Osteoblast (primary cell): ENCODE measurements around the gene AP3S2. TPM values are rescaled to one million over a fixed set of nuclear protein-coding genes. Genes with fewer than 3 reads are reported as not detected.

ENCODE experiments used
- DNase-seq: peaks from one replicate; pipeline ENCODE4 v3.0.0; 2011; ENCODE audit warnings: low spot score, mixed read lengths; ENCODE audit not compliant: insufficient read length; ENCODE audit errors: missing footprints
- H2AFZ ChIP-seq: 2 replicates; pipeline ENCODE4 v1.6.0; 2011; ENCODE audit warnings: mild to moderate bottlenecking, low read length
- H3K27ac ChIP-seq: 2 replicates; pipeline ENCODE4 v1.5.1; 2011; ENCODE audit warnings: mild to moderate bottlenecking, low read depth, low read length, moderate library complexity
- H3K27me3 ChIP-seq: 2 replicates; pipeline ENCODE4 v1.6.0; 2012; ENCODE audit warnings: mild to moderate bottlenecking, control low read depth, inconsistent platforms, low read length, moderate library complexity; ENCODE audit not compliant: insufficient read depth
- H3K36me3 ChIP-seq: 2 replicates; pipeline ENCODE4 v1.5.1; 2011; ENCODE audit warnings: mild to moderate bottlenecking, low read length, control low read depth, moderate library complexity; ENCODE audit not compliant: insufficient read depth
- H3K4me1 ChIP-seq: 2 replicates; pipeline ENCODE4 v1.5.1; 2011; ENCODE audit warnings: mild to moderate bottlenecking, low read length, control low read depth, moderate library complexity; ENCODE audit not compliant: insufficient read depth
- H3K4me2 ChIP-seq: 2 replicates; pipeline ENCODE4 v1.6.0; 2011; ENCODE audit warnings: mild to moderate bottlenecking, low read length; ENCODE audit not compliant: insufficient read depth
- H3K4me3 ChIP-seq: fragments of 200-600 bp; sonication (generic); 3 replicates; pipeline ENCODE4 v1.5.1; 2012; ENCODE audit warnings: mild to moderate bottlenecking, low read length, inconsistent platforms; ENCODE audit not compliant: insufficient read depth
- H3K79me2 ChIP-seq: 2 replicates; pipeline ENCODE4 v1.6.0; 2012; ENCODE audit warnings: mild to moderate bottlenecking, low read length, control low read depth, inconsistent platforms; ENCODE audit not compliant: insufficient read depth
- H3K9me3 ChIP-seq: 2 replicates; pipeline ENCODE4 v1.5.1; 2011; ENCODE audit warnings: low read depth, low read length, control low read depth
- H4K20me1 ChIP-seq: 2 replicates; pipeline ENCODE4 v1.6.0; 2012; ENCODE audit warnings: mild to moderate bottlenecking, low read length, control low read depth; ENCODE audit not compliant: insufficient read depth
- total RNA-seq: library from RNA; depleted of rRNA; stranded (reverse); fragments of >200 nt; gene quantifications from 2 replicates; pipeline ENCODE4 v1.2.3, GENCODE V29; 2012
- TF ChIP-seq, protein P1 (sequence below): IDR thresholded peaks from 2 replicates; pipeline ENCODE4 v1.5.1; 2011; ENCODE audit warnings: mild to moderate bottlenecking, low read depth, low read length, moderate library complexity; ENCODE audit errors: extremely low read depth

Gene AP3S2
- total RNA-seq, 1 donor: 63.7 TPM

DNA sequence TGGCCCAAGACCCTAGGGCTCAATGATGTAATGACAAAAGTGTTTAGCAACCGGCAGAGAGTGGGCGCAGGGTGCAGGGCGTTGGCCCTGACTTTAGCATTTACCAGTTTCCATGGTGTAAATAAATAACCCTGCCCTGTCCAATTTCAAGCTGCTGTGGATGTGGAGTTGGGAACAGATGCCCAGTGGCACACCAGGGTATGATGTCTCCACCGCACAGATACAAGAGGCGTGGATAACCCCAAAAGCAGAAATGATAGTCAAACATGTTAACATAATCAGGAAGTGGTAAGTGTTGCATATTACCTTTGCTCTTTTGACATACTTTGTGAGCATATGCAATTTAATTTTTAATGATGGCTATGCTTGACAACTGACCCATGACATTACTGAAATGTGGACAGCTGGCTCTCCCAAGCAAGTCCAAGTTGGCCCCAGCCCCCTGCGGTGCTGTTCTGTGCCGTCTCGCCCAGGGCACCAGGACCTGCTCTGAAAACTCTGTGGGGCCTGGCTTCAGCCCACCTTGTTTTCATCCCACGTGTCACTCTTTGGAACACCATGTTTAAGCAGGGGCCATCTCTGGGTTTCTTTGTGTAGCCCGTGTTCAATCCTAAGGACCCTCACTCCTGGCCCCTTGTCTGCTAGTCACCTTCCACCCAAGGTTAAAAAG lies 68.4 kb downstream of the AP3S2 start:
- DNase-seq: peak; percentile 49
- no peaks in the 10 kb centered on the region for H4K20me1 ChIP-seq
- H3K4me3 ChIP-seq: no peak overlapping the region
- H3K4me2 ChIP-seq: no peak overlapping the region
- no peaks in the 10 kb centered on the region for H3K27me3 ChIP-seq
- H3K27ac ChIP-seq: no peak overlapping the region
- no peak overlapping the region for H2AFZ ChIP-seq
- peaks cover 63% of the 10 kb centered on the region for H3K4me1 ChIP-seq
- H3K79me2 ChIP-seq: no peaks in the 10 kb centered on the region
- TF ChIP-seq, protein P1, sequence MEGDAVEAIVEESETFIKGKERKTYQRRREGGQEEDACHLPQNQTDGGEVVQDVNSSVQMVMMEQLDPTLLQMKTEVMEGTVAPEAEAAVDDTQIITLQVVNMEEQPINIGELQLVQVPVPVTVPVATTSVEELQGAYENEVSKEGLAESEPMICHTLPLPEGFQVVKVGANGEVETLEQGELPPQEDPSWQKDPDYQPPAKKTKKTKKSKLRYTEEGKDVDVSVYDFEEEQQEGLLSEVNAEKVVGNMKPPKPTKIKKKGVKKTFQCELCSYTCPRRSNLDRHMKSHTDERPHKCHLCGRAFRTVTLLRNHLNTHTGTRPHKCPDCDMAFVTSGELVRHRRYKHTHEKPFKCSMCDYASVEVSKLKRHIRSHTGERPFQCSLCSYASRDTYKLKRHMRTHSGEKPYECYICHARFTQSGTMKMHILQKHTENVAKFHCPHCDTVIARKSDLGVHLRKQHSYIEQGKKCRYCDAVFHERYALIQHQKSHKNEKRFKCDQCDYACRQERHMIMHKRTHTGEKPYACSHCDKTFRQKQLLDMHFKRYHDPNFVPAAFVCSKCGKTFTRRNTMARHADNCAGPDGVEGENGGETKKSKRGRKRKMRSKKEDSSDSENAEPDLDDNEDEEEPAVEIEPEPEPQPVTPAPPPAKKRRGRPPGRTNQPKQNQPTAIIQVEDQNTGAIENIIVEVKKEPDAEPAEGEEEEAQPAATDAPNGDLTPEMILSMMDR: no peak
- no peaks in the 10 kb centered on the region for H3K9me3 ChIP-seq
- no peaks in the 10 kb centered on the region for H3K36me3 ChIP-seq

- no peak overlapping the region for H3K27ac ChIP-seq
- no peaks in the 10 kb centered on the region for H3K79me2 ChIP-seq
- H3K27me3 ChIP-seq: no peaks in the 10 kb centered on the region
- peaks cover 55% of the 10 kb centered on the region for H3K4me1 ChIP-seq
- H3K9me3 ChIP-seq: no peaks in the 10 kb centered on the region
- H3K4me3 ChIP-seq: no peak overlapping the region
- no peak overlapping the region for H3K4me2 ChIP-seq
- TF ChIP-seq, protein P1: no peak
- no peak overlapping the region for H2AFZ ChIP-seq
- H3K36me3 ChIP-seq: no peaks in the 10 kb centered on the region
- H4K20me1 ChIP-seq: no peaks in the 10 kb centered on the region
- DNase-seq: peak; percentile 35
Measured at GRCh38 chr15:89824607-89824867, 69.3 kb downstream of the AP3S2 start.

DNA sequence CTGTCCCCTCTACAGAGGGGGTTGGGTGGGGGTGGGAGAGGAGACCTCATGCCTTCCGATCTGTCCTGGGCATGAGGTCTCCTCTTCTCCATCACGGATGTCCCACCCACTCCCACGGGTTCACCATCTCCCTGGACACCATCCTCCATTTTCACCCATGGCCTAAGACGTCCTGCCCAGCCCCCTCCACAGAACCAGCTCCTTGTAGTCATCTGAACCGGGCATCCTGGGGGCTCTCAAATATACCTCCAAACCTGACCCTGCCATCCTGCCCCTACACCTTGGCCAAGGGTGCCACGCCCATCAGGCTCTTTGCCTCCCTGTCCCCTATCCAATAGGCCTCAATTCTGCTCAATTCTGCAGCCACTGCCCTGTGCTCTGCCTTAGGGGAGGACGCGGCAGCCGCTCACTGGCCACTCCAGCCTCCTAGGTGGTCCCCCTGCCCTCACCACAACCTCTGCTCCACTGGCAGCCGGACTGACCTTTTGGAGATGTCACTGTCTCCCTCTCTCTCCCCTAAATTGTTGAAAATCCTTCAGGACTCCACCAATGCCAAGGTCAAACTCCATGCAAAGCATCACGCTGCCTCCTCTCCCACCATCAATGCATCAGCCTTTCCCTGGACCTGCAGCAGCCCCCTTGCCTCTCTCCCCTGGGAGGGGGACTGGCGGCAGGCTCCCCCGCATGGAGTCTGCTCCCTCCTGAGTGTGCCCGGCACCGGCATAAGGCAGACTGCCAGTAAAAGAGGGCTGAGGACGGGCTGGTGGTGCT lies 69.8 kb downstream of the AP3S2 start:
- TF ChIP-seq, protein P1: no peak
- Histone ChIP-seq H2AFZ (no peak overlapping the region), H3K36me3 (no peaks in the 10 kb centered on the region), H3K4me1 (peaks cover 50% of the 10 kb centered on the region), H3K9me3 (no peaks in the 10 kb centered on the region), H3K27ac (peak overlapping the region; percentile 62), H4K20me1 (no peaks in the 10 kb centered on the region), H3K4me3 (no peak overlapping the region), H3K27me3 (no peaks in the 10 kb centered on the region), H3K79me2 (no peaks in the 10 kb centered on the region), H3K4me2 (peak overlapping the region; percentile 4)
- DNase-seq: peak; percentile 27

- peak overlapping the region; percentile 4 for H3K4me2 ChIP-seq
- H3K9me3 ChIP-seq: no peaks in the 10 kb centered on the region
- no peaks in the 10 kb centered on the region for H3K36me3 ChIP-seq
- peaks cover 43% of the 10 kb centered on the region for H3K4me1 ChIP-seq
- no peaks in the 10 kb centered on the region for H3K27me3 ChIP-seq
- H3K27ac ChIP-seq: peak overlapping the region; percentile 62
- DNase-seq: peak; percentile 89
- H4K20me1 ChIP-seq: no peaks in the 10 kb centered on the region
- no peaks in the 10 kb centered on the region for H3K79me2 ChIP-seq
- peak overlapping the region; percentile 31 for H2AFZ ChIP-seq
- H3K4me3 ChIP-seq: no peak overlapping the region
- TF ChIP-seq, protein P1: no peak
Measured at GRCh38 chr15:89822951-89823711, 70.7 kb downstream of the AP3S2 start.
